ENCODE data around the gene WWC2.

Gene WWC2

DNA sequence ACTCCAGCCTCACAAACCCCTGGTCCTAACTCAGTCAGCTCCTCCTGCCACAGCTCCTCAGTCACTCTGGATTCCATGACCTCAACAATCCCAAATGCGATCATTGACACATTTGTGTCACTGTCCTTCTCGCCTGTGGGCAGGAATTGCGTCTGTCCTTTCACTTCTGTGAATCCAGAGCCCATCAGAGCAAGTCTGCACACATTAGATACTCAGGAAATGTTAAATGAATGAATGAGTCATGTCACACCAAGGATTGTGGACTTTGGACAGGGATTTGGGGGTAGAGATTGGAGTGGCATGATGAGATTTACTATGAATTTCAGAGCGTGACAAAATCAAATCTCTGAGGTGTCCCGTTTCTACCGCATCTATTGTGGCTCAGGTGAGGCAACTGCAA, 234.9 kb downstream of the WWC2 start:
- TF ChIP-seq, protein P1, sequence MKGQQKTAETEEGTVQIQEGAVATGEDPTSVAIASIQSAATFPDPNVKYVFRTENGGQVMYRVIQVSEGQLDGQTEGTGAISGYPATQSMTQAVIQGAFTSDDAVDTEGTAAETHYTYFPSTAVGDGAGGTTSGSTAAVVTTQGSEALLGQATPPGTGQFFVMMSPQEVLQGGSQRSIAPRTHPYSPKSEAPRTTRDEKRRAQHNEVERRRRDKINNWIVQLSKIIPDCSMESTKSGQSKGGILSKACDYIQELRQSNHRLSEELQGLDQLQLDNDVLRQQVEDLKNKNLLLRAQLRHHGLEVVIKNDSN (IDR thresholded peaks at IDR 0.05): no peak
- TF ChIP-seq FOXM1 (IDR thresholded peaks at IDR 0.05; ENCODE audit: borderline replicate concordance, low read depth): no peak
- TF ChIP-seq YY1 (IDR thresholded peaks at IDR 0.05; ENCODE audit: low read depth): no peak
- TF ChIP-seq EGR1 (IDR thresholded peaks at IDR 0.05): no peak
- no peak for TF ChIP-seq TAF1 (IDR thresholded peaks at IDR 0.05; ENCODE audit: low read depth)
- no peak for TF ChIP-seq TEAD4 (IDR thresholded peaks at IDR 0.05)
- no peak for TF ChIP-seq ZBTB7A (IDR thresholded peaks at IDR 0.05; ENCODE audit: low read depth)
- TF ChIP-seq NFIC (IDR thresholded peaks at IDR 0.05): no peak
- no peak for TF ChIP-seq CREB1 (IDR thresholded peaks at IDR 0.05; ENCODE audit: low read depth)
- no peak for TF ChIP-seq EP300 (IDR thresholded peaks at IDR 0.05; ENCODE audit: borderline replicate concordance)
- no peak for TF ChIP-seq TCF12 (IDR thresholded peaks at IDR 0.05; ENCODE audit: low read depth)
- no peak for TF ChIP-seq RAD21 (IDR thresholded peaks at IDR 0.05; ENCODE audit: low read depth)
- TF ChIP-seq, protein P2, sequence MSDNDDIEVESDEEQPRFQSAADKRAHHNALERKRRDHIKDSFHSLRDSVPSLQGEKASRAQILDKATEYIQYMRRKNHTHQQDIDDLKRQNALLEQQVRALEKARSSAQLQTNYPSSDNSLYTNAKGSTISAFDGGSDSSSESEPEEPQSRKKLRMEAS (IDR thresholded peaks at IDR 0.05): no peak
- TF ChIP-seq, protein P3, sequence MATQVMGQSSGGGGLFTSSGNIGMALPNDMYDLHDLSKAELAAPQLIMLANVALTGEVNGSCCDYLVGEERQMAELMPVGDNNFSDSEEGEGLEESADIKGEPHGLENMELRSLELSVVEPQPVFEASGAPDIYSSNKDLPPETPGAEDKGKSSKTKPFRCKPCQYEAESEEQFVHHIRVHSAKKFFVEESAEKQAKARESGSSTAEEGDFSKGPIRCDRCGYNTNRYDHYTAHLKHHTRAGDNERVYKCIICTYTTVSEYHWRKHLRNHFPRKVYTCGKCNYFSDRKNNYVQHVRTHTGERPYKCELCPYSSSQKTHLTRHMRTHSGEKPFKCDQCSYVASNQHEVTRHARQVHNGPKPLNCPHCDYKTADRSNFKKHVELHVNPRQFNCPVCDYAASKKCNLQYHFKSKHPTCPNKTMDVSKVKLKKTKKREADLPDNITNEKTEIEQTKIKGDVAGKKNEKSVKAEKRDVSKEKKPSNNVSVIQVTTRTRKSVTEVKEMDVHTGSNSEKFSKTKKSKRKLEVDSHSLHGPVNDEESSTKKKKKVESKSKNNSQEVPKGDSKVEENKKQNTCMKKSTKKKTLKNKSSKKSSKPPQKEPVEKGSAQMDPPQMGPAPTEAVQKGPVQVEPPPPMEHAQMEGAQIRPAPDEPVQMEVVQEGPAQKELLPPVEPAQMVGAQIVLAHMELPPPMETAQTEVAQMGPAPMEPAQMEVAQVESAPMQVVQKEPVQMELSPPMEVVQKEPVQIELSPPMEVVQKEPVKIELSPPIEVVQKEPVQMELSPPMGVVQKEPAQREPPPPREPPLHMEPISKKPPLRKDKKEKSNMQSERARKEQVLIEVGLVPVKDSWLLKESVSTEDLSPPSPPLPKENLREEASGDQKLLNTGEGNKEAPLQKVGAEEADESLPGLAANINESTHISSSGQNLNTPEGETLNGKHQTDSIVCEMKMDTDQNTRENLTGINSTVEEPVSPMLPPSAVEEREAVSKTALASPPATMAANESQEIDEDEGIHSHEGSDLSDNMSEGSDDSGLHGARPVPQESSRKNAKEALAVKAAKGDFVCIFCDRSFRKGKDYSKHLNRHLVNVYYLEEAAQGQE (IDR thresholded peaks at IDR 0.05; ENCODE audit: low read depth): no peak
- no peak for TF ChIP-seq CEBPB (IDR thresholded peaks at IDR 0.05)

DNA sequence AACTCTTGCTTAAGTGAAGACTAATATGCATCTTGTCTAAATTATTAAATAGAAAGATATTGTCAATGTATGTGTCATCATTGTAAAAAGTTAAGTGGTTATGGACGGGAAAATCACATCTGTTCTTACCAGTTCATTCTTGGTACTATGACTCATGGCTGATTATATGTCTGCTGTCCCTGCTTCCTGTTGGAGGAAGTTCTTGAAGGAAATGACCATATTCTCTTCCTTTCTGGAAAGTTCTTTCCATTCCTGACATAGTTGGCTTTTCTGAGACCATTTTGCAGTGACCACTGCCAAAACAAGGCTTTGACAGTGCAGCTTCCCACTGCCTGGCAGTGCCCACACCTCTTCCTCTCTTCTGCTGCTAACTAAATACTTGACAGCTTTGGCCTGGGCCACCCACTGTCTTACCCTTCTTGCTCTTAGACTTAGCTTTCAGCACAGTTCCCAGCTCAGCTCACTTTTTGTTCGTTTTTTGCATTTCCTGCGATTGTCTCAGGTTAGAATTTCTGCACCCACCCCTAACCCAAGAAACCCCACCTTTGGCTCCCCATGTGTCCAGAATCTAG, 236.4 kb downstream of the WWC2 start:
- TF ChIP-seq TCF12 (IDR thresholded peaks at IDR 0.05; ENCODE audit: low read depth) (peak; percentile 72), FOXM1 (IDR thresholded peaks at IDR 0.05; ENCODE audit: borderline replicate concordance, low read depth) (peak; percentile 49; the same call in 1 of the 2 replicates), CEBPB (IDR thresholded peaks at IDR 0.05) (no peak), EP300 (IDR thresholded peaks at IDR 0.05; ENCODE audit: borderline replicate concordance) (peak; percentile 85), NFIC (IDR thresholded peaks at IDR 0.05) (peak; percentile 55), CREB1 (IDR thresholded peaks at IDR 0.05; ENCODE audit: low read depth) (no peak), TEAD4 (IDR thresholded peaks at IDR 0.05) (peak; percentile 79), ZBTB7A (IDR thresholded peaks at IDR 0.05; ENCODE audit: low read depth) (no peak), RAD21 (IDR thresholded peaks at IDR 0.05; ENCODE audit: low read depth) (no peak)
- TF ChIP-seq, protein P1 (IDR thresholded peaks at IDR 0.05): no peak
- TF ChIP-seq, protein P3 (IDR thresholded peaks at IDR 0.05; ENCODE audit: low read depth): no peak
- TF ChIP-seq, protein P2 (IDR thresholded peaks at IDR 0.05): peak; percentile 47

DNA sequence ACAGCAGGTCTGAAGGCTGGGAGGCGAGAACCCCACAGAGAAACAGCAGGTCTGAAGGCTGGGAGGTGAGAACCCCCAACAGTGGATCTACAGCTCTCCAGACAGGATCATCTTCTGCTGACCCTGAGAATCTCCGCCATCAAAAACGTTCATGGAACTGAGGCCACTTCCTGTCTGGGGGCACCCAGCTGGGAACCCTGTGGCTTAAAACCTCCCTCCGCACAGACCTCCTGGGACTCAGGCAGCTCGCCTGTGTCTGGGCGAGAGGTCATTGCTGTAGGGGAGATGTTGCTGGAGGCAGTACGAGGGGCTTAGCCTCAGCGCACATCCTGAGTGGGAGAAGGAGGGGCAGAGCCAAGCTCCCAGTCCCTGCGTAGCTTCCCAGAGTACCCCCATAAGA, 238.3 kb downstream of the WWC2 start:
- TF ChIP-seq YY1 (IDR thresholded peaks at IDR 0.05; ENCODE audit: low read depth): no peak
- TF ChIP-seq EP300 (IDR thresholded peaks at IDR 0.05; ENCODE audit: borderline replicate concordance): no peak; the same call in 1 of the 2 replicates
- TF ChIP-seq NFIC (IDR thresholded peaks at IDR 0.05): no peak
- TF ChIP-seq, protein P3 (IDR thresholded peaks at IDR 0.05; ENCODE audit: low read depth): no peak
- no peak for TF ChIP-seq CREB1 (IDR thresholded peaks at IDR 0.05; ENCODE audit: low read depth)
- no peak for TF ChIP-seq FOXM1 (IDR thresholded peaks at IDR 0.05; ENCODE audit: borderline replicate concordance, low read depth)
- TF ChIP-seq, protein P1 (IDR thresholded peaks at IDR 0.05): no peak
- no peak for TF ChIP-seq TCF12 (IDR thresholded peaks at IDR 0.05; ENCODE audit: low read depth)
- TF ChIP-seq TAF1 (IDR thresholded peaks at IDR 0.05; ENCODE audit: low read depth): no peak
- no peak for TF ChIP-seq EGR1 (IDR thresholded peaks at IDR 0.05)
- TF ChIP-seq ZBTB7A (IDR thresholded peaks at IDR 0.05; ENCODE audit: low read depth): no peak
- TF ChIP-seq CEBPB (IDR thresholded peaks at IDR 0.05): no peak
- no peak for TF ChIP-seq TEAD4 (IDR thresholded peaks at IDR 0.05)
- TF ChIP-seq RAD21 (IDR thresholded peaks at IDR 0.05; ENCODE audit: low read depth): no peak
- TF ChIP-seq, protein P2 (IDR thresholded peaks at IDR 0.05): no peak

All from Ishikawa (cell line).